ENCODE results near the gene DHX30.

DNA sequence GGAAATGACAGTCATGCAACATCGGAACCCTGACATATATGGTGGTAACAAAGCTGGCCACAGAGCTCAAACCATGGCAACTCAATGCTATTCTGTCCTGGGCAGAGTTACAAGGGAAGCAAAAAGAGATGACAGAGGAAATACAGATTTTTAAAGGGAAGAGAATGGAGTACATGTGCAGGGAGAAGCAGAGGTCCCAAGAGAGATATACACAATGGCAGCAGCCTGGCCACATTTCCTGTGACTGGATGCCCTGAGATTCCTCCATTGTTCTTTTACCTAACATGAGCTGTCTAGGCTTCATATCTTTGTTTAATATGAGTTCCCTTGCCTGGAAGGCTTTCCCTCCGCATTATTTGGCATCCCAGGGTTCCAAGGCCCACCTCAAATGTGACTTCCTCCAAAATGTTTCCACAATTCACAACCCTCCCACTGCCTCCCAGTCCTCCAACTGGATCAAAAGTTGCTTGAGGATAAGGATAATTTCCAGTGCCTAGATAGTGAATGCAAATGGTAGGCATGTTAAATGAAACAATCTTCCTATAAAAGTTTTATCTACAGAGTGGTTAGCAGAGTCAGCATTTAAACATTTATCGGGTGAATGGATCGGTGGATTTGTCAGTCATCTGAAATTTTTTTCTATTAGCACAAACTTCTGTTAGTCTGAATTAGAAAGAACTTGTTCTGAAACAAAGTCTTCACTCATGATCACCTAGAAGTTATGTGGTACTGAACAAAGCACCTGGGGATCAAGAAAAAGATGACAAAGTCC is 86.2 kb downstream of the DHX30 start:
- TF ChIP-seq CTCF (IDR thresholded peaks at IDR 0.05) = no peak
- no peak for TF ChIP-seq SIN3A (IDR thresholded peaks at IDR 0.05; ENCODE audit: borderline replicate concordance, insufficient read depth, low read depth, low read length)
